NCI-H2107 treated with DMSO at 0.1 percent for 48 hours (cell line): ENCODE measurements around the gene FAM162A.
A peak's percentile ranks its signal among the peaks of the same experiment; 100 is the strongest.
"Not testable (repeated sequence)": the region's sequence is repeated elsewhere in the genome, so short reads cannot be mapped to it uniquely, and the experiment has no call there.

Experiments
- DNase-seq: peaks from one replicate; lab custom pipeline; 2025; ENCODE audit not compliant: unreplicated experiment; lab: John Stamatoyannopoulos, UW

Gene FAM162A, protein sequence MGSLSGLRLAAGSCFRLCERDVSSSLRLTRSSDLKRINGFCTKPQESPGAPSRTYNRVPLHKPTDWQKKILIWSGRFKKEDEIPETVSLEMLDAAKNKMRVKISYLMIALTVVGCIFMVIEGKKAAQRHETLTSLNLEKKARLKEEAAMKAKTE

DNA sequence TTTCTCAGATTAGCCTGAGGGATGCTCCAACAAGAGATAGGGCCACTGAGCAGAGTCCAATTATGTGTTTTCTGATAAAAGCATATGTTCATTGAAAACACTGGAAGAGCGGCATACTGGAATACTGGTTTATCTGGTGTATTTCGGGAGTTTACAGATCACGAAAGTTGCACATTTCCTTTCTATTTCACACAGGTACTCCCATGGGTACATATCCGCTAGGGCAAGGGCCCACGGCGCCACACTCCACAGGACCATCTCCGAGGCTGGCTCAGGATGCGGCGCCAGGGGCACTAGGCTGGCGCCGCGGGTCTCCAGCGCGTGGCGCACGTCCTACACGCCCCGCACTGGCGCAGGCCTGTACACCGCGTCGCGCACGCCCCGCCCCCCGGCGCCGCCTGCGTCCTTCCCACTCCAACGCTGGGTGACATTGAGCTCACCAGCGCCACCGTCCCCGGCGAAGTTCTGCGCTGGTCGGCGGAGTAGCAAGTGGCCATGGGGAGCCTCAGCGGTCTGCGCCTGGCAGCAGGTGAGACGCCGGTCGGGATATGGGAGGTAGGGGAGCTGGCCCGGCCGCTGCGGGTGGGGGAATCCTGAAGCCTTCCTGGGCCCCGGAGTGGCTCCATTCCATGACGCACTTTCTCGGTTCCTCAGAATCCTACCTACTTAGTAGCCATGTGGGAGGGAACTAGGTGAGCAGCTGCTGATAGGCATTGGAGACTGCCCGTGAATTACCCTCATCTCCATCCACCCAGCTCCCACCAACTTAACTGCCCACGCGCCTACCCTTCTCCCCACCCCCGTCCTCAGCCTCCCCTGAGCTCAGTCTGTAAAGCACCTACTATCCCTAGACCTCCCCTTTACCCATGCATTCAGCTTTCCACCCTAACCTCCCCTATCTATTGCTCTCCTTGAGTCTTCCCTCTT is at the start of gene FAM162A:
TSS of gene FAM162A (plus strand) at position 412 of the 927 bp plus-strand sequence. CDS start at position 496, 84 bp downstream.
- DNase-seq: peak; percentile 92

DNA sequence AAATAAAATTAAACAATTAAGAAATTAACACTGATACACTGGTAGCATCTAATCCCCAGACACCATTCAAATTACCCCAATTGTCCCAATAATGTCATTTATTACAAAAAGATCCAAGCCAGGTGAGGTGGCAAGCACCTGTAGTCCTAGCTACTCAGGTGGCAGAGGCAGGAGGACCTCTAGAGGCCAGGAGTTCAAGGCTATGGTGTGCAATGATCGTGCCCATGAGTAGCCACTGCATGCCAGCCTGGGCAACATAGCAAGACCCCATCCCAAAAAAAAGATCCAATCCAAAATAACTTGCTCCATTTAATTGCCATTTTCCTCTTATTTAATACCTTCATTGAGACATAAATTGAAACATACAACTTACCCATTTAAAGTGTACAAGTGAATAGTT is 41.2 kb upstream of the FAM162A start:
- DNase-seq: no peak

DNA sequence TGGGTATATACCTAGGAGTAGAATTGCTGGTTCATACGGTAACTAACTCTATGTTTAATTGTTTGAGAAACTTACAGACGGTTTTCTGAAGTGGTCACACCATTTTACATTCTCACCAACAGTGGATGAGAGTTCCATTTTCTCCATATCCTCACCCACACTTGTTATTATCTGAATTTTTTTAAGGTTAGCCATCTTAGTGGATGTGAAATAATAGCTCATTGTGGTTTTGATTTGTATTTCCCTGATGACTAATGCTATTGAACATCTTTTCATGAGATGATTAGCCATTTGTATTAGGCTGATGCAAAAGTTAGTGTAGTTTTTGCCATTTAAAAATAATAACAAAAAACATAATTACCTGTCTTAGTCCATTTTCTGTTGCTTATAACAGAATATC is 40.3 kb upstream of the FAM162A start:
- DNase-seq: no peak

DNA sequence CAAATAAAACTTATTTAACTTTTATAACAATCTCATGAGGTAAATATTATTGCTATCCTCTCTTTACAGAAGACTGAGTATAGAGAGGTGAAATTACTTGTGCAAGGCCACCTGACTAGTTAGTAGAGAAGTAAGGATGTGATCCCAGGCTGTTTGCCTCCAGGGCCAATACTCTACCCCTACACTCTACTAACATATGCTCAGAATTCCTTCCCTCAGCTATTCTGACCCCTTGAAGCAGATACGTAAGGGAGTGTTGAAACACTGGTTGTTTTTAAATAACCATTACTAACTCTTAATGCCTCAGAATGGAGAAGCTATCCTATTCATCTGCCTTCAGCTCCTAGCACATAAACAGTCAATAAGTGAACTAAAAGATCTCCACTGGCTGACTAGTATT is 34.8 kb upstream of the FAM162A start:
- no peak for DNase-seq

DNA sequence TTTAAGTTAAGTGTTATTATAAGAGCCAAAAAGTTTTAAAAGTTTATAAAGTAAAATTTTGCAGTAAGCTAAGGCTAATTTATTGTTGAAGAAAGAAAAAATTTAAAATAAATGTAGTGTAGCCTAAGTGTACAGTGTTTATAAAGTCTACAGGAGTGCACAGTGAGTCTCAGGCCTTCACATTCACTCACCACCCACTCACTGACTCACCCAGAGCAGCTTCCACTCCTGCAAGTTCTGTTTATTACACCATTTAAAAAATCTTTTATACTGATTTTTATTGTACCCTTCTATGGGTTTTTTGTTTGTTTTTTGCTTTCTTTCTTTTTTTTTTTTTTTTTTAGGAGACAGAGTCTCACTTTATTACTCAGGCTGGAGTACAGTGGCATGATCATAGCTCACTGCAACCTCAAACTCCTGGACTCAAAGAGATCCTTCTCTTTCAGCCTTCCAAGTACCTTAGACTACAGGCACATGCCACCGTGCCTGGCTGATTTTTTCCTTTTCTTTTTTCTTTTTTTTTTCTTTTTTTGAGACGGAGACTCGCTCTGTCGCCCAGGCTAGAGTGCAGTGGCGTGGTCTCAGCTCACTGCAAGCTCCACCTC is 33.1 kb upstream of the FAM162A start:
- DNase-seq: no peak

DNA sequence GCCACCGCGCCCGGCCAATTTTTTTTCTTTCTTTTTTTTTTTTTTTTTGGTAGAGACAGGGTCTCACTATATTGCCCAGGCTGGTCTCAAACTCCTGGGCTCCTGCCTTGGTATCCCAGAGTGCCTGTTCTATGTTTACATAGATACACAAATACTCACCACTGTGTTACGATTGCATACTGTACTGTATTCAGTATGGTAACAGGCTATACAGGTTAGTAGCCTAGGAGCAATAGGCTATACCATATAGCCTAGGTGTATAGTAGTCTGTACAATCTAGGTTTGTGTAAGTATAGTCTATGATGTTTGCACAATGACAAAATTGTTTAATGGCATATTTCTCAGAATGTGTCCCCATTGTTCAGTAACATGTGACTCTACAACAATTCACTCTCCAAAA is 32.4 kb upstream of the FAM162A start:
- DNase-seq: no peak

DNA sequence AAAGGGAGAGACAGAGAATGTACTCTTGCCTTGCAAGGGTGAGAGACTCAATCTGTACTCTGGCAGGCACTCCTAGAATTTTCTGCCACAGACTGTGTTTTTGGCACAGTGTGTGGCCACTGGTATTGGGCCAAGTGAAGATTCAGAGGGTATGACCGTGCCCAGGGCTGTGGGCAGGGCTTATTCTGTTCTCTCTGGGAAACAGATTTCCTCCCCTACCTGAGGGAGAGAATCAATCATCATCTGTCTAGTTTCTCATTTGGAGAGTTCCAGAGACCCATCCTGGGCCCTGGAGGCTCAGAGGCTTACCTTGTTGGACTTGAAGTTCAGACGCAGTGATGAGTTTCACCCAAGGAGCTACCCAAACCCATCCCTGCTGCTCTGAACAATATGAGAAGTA is 30.8 kb upstream of the FAM162A start:
- no peak for DNase-seq

DNA sequence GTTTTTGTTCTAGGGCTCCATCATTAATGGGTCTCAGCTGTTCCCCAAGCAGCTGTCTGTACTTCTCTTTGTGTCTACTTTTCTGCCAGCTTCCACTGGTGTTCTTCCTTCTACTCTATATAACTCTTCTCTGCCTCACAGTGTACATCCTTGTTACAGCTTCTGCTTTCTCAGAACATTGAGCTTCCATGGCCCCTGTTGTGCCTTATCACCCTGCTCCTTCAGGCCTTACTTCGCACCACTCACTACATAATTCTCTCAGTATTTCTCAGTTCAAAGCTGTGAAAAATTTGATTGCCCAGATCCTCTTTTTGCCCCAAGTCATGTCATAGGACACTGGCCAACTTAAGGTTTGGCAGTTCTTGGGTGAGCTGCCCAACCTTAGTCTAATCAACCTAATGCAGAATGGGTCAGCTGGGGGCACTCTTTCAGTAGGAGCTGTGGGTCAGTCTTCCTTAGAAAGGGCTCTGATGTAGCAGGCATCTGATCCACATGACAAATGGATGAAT is 30.0 kb upstream of the FAM162A start:
- DNase-seq: no peak

DNA sequence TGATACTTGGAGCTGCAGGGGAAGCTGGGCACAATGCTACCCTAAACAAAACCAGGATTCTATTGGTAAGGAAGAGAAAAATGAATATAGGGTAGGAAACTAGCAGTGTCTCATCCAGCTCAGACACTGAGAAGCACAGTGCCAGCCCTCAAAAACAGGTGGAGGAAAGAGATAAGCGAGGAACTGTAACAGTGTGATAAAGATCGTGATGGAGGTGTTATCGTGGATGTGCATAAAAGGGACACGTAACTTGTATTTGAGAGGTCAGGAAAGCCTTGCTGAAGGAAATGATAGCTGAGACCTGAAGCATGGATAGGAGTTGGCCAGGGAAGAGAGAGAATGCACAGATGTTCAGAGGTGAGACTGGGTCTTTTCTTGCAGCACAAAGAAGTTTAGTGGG is 28.4 kb upstream of the FAM162A start:
- DNase-seq: no peak

DNA sequence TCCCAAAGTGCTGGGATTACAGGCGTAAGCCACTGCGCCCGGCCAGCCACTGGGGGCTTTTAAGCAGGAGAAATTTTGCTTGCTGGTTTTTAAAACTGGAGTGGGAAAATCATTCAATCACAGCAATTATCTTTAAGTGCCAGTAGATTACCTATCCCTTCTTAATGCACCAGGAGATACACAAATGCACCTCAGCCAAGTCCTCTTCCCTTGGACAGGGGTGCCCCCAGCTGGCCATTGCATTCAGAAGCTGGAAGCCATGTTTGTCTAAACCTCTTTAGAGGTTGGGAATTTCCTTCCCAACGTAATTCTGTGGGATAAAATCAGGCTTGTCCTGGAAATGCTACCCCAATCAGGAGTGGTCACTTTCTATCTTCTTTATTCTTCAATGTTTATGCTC is 27.6 kb upstream of the FAM162A start:
- peak; percentile 54 for DNase-seq

DNA sequence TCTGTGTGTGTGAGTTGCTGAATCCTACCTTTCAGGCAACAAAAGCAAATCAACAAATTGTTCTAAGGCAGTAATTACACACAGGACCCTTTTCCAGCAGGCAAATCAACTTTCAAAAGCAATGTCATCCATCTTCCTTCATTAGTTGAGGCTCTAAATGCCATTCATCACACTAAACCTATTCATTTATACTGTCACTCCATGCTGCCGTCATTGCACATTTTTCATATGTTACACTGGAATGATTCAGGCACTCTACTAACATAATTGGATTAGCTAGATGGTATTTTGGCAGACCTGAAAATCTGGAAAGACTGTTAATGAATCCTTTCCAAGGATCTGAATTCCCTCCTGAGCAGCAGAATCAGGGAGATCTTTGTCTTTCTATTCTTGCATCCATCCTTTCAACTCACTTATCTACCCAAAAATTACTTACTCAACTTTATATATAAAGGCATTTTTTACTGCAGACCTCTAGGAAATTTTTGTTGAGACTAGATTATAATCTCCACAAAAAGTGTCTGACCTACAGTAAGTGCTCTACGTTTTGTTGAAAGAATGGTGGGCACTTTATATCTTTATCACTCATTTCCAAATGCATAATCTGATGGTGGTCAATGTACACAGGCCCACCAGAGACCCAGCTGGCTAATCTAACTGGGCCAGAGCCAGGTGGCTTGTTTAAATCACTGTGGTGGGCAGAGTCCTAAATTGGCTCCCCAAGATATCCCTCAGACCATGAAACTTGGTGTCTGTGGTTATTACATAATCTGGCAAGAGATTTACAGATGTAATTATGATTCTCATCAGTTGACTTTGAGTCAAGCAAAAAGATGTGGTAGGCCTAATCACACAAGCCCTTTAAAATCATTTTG is 25.9 kb upstream of the FAM162A start:
- DNase-seq: no peak

DNA sequence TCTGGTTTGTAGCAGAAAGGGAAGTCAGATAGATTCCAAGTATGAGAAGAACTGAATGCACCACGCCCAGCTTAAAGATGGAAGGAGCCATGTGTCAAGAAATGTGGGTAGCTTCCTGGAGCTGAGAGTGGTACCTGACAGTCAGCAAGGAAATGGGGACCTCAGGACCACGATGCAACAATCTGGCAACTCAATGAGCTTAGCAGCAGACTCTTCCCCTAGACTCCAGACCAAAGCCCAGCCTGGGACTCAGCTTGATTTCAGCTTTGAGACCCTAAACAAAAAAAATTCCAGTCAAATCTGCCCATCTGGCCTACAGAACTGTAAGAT is 25.3 kb upstream of the FAM162A start:
- no peak for DNase-seq

DNA sequence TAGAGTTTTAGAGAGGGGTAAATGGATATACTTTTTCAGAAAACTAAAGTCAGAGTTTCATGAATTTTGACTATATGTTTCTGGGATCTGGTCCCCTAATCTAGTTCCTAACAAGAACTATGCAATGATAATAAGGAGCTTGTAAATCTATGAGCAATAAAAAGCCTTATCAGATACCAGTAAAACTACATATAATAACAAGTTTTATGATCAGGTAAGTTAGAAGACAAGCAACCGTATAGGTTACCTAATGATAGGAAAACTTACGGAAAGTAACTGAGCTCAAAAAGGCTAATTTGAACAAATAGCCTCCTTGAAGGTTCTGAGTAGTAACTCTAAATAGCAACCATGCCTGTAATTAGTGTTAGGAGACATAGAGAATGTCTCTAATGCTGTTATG is 22.0 kb upstream of the FAM162A start:
- DNase-seq: no peak

DNA sequence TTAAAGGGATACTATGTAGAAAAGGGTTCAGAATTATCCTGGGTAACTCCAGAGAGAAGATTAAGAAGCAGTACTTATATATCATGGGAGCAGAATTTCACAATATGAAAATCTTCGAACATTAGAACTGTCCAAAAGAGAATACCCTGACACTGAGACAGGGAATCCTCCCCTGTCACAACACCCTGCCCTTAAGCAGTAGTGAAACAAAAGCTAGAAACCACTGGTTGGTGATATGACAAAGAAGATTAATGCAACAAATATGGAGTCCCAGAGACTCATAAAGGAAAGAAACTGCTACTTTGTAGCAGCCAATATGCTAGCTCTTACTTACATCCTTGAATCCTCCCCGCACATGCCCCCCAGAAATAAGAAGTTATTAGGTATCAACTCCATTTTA is 19.5 kb upstream of the FAM162A start:
- DNase-seq: no peak

DNA sequence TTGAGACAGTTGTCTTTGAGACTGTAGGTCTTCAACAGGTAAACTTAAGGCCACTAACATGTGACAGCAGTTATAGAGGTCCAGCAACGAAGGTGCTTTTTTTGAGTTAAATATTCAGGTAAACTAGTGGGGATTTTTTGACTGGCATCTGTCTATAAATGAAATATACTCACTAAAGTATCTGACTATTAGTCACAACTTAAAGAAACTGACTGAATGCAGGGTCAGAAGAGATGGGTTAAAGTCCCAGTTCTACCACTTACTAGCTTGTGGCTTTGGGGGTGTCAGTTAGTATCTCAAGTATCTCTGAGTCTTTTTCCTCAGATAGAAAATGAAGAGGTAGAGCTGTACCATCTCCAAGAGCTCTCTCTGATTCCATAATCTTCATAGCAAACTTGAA is 18.9 kb upstream of the FAM162A start:
- no peak for DNase-seq

DNA sequence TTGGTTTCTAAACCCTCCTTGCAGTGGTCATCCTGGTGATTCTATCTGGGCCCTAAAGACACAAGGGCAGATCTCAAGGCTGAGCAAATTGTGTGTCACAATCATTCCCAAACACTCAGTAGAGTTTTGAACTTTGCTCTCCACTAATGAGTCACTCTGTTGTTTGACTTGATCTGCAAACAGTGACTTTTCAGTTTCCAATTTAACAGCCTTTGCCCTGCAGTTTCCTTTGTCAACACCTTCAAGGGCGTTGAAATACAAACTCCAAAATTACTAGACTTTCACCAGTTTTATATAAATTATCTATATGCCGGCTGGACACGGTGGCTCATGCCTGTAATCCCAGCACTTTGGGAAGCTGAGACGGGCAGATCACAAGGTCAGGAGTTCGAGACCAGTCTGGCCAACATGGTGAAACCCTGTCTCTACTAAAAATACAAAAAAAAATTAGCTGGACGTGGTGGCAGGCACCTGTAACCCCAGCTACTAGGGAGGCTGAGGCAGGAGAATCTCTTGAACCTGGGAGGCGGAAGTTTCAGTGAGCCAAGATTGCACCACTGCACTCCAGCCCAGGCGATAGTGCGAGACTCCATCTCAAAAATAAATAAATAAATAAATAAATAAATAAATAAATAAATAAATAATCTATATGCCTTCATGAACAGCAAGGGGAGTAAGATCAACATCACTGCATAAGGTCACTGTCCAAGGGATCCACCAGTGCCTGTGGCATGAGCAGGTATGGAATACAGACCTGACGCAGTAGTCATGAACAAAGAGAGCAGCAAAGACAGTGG is 18.2 kb upstream of the FAM162A start:
- DNase-seq: not testable (repeated sequence)

DNA sequence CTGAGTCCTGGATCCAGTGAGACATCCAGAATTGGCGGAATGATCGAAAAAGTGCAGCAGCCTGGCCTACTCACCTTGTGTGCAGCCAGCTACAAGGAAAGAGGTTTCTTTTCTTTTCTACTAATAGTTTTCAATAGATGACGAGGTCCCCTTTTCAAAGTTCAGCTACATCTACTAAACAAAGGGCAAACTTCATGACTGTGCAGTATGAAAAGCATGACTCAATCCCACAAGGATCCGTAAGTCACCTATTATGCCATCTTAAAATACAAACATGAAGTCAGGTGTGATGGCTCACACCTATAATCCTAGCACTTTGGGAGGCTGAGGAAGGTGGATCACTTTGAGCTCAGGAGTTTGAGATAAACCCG is 17.6 kb upstream of the FAM162A start:
- no peak for DNase-seq

DNA sequence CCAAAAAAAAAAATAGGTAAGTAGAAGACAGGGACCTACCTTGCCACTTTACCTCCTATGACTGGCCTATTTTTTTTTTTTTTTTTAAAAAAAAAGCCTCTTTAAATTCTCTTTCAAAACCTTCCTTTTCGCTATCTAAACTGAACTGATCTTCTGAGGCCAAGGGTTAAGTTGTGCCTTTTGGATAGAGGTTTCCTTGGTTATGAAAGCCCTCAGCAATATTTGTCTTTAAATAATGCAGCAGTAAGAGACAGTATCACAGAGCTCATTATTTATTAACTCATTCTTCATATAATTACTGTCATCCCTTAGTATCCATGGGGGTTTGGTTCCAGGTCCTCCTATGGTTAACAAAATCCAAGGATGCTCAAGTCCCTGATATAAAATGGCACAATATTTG is 9.9 kb upstream of the FAM162A start:
- DNase-seq: no peak

DNA sequence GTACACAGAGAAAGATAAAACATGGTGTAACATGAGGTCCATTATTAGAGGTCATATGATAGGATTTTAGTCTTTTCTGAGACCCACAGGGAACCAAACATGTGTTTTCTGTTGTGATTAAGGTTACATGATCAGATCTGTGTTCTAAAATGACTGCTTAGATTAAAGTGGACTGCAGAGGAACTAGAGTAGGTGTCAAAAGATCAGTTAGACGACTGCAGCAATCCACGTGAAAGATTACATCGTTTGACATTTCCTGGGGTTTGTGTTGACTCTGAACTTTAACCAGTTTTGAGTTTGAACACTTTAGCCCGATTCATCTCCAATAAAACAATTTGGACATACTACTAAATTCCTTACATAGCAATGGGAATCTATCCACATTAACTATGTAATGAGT is 6.0 kb upstream of the FAM162A start:
- no peak for DNase-seq

DNA sequence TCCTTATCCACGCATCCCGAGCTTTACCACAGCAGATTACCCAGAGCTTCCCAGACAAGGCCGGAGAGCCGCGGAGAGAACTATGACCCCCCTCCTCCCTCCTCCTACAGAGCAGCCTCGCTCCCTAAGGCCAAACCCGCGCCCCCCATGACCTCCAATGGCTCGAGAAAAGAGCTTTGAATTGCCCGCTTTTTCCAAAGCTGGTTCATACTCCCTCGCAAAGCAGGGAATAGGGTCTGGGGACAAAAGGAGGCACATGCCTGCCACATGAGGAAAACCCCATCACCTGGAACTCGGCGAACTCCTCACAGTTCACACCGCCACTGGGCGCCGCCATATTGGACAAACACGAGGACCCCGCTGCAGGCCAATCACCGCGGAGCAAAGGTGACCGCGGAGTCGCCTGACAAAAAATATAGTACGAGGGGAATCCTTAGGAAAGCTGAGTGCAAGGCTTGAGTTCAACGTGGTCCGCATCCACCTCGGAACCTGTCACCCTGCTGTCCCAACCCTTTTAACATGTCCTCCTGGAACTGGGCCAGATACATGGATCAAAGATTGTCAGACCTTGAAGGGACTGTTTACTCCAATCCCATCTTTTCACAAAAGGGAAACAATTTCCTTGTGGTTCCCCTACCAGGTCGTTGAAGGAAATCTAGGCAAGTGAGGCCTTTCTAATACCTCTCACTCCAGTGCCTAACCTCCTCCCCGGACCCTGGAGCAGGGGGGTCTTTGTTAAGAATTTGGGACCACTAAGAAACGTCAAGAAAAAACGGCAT is 905 bp upstream of the FAM162A start, which contains the start of gene MIX23:
TSS of gene MIX23 (minus strand) at position 344 of the 779 bp plus-strand sequence. CDS start at position 337, 7 bp downstream.
- peak; percentile 95 for DNase-seq
